HuH-7.5 (cell line): ENCODE data around the gene PRMT9.
A peak's percentile ranks its signal among the peaks of the same experiment; 100 is the strongest.

Experiments used
- DNase-seq: peaks from one replicate; pipeline ENCODE4 v3.0.0; 2011; ENCODE audit warnings: low spot score

PRMT9 gene

DNA sequence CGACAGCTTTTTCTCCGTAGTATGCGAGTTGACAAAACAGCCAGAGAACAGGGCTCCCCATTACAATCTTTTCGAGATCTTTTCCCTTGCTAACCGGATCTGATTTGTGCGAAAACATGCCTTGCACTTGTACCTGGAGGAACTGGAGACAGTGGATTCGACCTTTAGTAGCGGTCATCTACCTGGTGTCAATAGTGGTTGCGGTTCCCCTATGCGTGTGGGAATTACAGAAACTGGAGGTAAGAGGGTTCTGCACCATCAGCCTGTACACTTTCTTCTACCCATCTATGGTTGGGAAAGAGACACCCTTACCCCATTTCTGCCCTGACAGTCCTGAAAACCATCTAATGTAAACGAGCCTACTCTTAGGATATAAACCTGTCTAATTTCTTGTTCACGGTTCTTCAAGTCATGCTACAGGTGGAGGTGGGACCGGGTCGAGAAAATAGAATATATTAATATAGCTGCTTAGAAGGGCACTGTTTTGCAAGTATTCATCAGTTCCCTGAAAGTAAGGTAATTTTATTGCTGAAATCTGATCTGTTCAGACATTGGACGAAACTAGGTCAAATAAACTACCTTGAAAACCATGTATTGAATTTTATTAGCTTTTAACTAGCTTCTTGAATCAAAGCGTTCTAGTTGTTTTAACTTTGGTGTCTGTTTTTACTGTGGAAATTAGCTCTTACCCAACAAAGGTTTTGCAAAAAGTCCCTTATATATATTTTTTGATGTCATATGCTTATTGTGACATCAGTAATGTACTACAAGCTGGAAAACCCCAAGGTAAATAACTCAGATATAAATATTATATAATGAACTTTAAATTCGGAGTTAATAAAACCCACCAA is 65.9 kb downstream of the PRMT9 start:
- no peak for DNase-seq

DNA sequence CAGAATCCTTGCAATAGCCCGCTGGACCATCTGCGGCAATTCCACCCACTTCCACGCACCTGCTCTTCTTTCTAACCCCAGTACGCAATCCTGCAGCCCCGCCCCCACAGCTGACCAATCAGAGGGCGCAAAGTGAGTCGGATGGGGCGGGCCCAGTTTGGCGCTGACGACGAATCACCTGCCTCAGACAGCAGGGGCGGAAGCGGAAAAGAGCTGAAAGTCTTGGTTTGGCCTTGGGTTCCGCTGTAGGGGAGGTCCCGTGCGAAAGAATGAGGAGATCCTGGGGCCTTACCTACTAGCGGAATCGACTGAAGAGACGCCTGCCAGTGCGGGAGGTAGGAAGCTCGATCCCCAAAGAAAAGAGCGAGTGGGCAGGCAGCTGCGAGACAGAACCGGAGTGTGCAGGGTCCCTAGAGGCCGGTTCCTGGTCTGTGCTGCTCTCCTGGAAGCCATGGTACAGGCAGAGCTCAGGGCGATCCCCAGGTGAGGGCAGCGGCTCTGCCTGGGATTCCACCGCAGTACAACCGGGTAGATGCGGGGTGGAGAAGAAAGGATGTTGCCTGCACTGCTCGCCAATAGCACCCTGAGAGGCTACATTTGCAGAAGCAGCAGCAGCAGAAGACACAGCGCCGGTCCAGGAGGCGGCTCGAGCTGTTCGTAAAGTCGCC is 66.7 kb downstream of the PRMT9 start, which contains the start of gene TMEM184C:
TSS of gene TMEM184C (plus strand) at position 225 of the 668 bp plus-strand sequence. CDS start 560 bp downstream, outside the sequence.
- peak; percentile 72 for DNase-seq

DNA sequence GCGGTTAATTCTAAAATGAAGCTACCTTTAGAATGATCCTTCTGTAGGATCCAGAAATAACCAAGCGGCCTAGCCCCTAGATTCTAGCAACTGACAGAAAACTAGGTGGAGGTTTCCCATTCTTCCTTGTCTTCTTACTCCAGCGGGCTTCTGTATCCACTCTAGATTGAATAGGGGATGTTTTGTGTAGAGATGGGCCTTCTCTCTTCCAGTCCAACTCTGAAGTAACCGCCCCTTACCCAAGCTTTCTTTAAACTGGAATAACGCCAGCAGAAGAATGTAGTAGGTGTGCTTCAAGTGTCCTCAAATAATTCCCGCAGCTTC is 67.2 kb downstream of the PRMT9 start:
- DNase-seq: no peak

DNA sequence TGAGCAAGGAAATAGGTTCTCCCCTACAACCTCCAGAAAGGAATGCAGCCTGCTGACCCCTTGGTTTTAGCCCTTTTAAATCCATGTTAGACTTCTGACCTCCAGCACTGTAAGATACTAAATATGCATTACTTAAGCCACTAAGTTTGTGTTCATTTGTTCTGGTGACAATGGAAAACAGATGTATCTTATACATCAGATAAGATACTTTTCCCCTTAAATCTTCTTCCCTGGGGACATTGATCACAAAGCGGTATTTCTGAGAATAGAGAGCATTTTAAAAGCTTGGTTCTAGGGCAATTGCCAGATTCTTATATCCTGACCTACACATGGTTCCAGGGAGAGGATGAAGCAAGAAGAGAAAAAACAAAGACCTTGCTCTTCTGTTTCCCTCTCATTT is 73.3 kb downstream of the PRMT9 start:
- no peak for DNase-seq

DNA sequence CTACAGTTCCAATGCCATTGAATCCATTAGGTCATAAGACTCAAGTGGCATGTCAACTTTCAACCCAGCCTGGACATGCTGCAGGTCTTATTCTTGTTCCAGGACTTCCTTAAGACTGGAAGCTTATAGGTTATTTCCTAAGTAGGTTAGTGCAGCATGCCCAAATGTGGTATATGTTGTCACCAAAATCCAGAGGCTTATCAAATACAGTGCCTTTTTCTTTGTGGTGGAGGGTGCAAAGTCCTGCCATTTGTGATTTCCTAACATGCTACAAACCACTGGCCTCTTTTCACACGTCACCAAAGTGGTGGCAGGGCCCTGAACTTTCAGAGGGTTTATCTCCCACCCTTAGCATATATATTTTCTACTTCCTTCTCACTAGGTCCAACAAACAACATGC is 76.5 kb downstream of the PRMT9 start:
- no peak for DNase-seq

DNA sequence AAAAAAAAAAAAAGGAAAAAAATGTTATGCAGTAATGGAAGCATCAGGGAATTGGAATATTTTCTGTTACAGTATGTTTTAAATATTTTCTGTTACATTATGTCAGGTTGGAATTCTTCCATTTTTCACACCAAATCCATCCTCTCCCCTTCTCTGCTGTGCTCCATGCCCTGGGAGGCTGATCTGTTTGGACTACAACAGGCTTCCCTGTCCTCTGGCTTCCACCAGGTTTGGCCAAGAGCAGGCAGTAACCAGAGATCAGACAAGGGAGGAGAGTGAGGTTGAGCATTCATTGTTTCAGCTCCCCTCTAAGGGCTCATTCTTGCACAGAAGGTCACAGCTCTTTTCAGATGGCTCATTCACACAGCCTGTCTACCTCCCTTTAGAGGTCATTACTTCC is 78.5 kb downstream of the PRMT9 start:
- no peak for DNase-seq

DNA sequence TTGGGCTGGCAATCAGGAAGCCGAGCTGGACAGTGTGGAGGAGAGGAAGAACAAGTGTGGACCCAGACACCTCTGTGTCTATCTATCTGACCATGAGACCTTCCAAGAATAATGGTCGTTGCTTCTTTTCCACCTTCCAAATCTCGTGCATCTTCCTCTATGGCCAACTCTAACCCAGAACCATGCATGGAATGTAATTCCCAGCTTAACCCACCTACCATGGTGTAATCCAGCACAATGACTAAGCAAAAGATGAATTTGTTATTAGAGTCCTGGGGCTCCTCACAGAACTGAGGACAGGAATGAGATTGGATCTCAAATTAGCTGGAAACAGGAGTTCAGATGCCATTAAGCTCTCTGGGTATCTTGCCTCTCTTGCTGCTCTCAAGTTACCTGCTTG is 84.2 kb downstream of the PRMT9 start:
- DNase-seq: no peak

DNA sequence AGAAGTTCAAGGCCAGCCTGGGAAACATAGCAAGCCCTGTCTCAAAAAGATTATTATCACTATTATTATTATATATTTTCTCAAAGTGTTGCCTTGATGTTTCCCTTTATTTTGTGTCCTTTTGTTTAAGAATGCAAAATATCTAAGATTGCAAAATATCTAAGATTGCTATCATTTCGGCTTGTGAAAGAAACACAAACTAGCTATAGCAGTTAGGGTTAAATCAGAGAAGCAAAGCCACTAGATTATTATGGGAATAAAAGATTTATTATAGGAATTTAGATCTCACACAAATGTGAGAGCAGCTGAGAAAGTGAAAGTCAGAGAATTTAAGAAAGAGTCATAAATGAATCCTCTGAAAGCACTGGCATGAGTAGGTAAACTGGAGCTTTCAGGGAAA is 84.8 kb downstream of the PRMT9 start:
- no peak for DNase-seq

DNA sequence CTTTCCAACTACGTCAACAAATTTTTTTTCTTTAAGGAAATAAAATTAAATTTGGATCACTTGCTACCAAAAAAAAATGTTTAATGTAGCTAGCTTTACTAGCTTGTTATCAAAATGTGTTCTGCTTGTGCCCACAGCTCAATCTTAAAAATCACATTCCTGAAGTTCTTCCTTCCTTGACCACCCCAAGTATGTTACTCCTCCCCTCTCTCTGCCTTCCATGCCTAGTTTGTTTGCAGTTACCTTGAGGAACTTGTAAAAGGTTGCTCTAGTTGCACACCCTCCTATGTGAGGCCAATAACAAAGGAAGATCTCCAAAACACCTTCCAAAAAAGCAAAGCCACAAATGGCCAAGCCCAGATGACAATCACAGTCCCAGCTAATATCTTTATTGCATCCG is 86.4 kb downstream of the PRMT9 start:
- DNase-seq: no peak

DNA sequence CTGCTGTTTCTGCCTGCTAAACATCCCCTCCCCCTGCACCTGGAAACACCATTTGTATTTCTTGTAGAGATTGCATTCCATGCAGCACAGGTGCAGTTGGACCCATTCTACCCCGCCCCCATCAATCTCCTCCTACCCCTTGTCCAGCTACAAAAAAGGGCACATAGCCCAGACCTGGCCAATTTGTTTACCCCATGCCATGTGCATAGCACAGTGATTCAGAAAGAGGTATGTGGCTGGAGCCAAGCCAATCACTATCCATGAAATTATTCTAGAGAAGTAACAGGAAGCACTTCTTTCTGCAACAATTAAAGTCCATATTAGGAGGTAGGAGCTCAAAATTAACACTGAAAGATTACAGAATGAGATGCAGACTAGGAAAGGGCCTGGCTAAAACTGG is 87.0 kb downstream of the PRMT9 start:
- no peak for DNase-seq

DNA sequence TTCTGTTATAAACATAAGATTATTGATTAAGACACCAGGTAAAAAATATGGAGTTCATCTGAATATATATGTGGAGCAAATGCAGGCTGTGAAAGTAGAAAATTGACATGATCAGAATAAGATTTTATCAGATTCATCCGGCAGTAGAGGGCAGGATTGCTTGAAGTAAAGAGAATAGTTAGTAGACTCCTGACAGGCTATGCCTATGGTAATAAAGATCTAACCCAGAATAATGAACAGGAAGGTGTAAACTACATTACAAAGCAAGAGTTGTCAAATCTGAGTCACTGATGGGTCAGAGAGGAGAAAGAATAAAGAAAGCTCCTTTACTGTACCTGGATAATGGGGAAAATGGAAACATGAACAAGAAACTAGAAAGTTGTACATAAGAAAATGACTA is 87.6 kb downstream of the PRMT9 start:
- no peak for DNase-seq

DNA sequence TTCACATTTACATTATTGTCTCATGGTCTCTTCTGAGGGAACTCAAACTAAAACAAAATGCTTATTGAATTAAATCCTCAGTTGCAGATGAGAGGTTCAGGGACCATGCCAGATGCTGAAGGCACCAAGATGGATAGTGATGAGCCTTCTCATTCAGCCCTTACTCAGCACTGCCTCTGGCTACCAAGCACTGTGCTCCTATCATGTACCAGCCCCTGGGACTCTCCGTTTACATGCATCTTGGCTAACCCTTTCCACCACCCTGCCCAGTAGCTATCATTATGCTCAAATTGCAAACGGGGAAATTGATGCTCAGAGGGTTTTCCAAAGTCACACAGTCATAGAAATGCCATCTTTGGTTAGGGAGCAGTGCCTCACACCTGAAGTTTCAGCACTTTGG is 89.4 kb downstream of the PRMT9 start:
- no peak for DNase-seq

DNA sequence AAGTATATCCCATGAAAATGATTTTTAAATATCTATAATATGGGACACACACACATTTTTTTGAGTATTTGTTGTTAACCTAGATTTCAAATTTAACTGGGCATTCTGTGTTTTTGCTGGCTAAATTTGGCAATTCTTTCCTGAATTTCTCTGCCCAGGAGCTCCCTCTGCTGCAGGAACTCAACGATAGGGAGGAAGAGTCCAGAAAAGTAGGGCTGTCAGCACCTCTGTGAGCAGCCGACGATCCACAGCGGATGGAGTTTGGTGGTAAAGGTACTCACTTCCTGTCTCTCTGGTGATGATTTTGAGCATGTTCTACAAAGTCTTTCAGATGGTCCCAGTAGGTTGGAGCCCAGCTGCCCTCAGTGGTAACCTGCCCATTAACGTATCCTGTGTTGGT is 89.9 kb downstream of the PRMT9 start:
- DNase-seq: no peak

DNA sequence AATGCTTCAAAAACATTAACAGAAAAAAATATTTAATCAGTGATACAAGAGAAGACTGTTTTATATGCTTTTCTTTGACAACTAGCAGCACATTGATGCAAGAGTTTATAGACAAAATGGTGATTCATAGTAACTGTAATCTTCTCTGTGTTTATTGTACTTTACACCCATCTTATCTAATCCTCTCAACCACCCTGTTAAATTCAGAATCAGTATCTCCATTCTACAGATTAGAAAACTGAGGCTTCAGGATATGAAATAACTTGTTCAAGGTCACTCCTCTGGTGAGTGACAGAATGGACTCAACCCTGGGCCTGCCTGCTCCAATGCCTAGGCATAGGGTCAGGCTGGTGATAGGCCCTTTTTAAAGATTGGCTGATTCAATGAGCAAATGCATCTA is 92.9 kb downstream of the PRMT9 start:
- DNase-seq: no peak

DNA sequence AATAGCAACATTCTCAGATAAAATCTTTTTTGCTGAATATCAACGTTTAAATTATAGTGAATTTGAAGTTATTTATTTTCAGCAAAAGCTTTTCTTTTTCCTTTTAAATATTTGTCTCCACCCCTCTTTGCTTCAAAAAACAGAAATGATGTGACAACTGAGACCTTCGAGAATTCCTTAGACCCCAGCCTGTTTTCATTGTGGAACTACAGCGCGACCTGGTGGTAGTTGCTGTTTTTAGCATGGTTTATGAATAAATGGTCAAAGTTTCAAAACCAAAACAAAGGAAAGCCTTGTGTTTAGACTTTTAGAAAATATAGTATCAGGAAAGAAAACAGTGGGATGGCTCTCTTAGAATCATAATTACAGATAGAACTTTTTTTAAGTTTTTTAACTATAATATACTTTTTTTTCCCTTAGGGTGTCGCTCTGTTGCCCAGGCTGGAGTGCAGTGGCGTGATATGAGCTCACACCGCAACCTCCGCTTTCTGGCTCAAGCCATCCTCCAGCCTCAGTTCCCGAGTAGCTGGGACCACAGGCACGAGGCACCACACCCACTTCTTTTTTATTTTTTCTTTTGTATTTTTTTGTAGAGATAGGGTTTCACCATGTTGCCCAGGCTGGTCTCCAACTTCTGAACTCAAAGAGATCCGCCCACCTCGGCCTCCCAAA is 93.6 kb downstream of the PRMT9 start:
- peak; percentile 14 for DNase-seq

DNA sequence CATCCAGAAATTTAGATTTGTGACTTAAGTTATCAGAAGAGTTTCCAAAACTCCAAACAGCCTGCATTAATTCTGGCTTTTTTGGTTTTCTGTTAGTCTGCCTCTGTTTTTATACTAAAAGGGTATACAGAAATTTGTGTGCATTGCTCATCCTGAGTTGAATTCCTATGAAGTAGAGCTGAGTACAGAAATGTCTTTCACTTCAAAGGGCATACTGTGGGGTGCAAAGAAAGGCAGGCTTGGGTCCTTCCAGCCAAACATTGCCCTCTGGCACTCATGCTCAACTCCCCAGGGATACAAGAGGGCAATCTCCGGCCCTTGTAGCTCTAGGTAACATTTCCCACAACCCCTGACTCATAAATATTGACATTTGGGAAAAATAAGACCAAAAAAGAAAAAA is 94.4 kb downstream of the PRMT9 start:
- no peak for DNase-seq
